Right lobe of liver (tissue), 4 donors: Measurements from ENCODE around the gene COMMD4.

Experiments
- POLR2A ChIP-seq: fragments of 450-650 bp; IDR thresholded peaks from one replicate; pipeline ENCODE4 v1.6.1; 2017; ENCODE audit warnings: antibody characterized with exemption, mild to moderate bottlenecking
- TF ChIP-seq, protein P1 (sequence below), 4 donors: fragments of 200-600 bp in 3 of 4; fragments of 450-650 bp in 1 of 4; IDR thresholded peaks; one replicate each; pipeline versions ENCODE4 v1.5.1 to v1.8.0; 2016 to 2022; ENCODE audit warnings: antibody characterized with exemption in 4 of 4, mild to moderate bottlenecking in 2 of 4
- donor health status: DM: no; HTN: no; CAD: no.
- donor health status: DM: no; HTN: no; CAD: no.
- donor health status: DM: no; HTN: yes; CAD: no.

DNA sequence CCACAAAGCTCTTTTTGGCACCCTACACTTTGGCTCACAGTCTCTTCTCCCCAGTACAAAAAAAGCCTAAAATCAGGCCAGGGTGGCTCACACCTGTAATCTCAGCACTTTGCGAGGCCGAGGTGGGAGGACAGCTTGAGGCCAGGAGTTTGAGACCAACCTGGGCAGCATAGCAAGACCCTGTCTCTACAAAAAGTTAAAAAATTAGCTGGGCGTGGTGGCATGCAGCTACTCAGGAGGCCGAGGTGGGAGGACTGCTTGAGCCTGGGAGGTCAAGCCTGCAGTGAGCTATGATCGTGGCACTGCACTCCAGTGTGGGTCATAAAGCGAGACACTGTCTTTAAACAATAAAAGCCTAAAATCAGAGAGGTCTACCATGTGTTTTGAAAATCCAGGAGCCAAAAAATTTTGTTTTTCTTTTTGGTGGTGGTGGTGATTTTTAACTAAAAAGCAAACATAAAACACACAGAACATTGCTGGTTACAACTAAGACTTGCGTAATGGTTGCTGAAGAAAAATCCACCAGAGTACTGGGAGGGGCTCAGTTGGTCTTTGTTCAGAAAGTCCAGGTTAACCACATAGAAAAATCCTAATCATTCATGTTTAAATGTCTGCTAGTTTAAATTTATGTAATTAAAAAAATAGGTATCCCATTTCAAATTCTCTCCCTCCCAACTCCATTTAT is 34.2 kb downstream of the COMMD4 start:
- TF ChIP-seq, protein P1, sequence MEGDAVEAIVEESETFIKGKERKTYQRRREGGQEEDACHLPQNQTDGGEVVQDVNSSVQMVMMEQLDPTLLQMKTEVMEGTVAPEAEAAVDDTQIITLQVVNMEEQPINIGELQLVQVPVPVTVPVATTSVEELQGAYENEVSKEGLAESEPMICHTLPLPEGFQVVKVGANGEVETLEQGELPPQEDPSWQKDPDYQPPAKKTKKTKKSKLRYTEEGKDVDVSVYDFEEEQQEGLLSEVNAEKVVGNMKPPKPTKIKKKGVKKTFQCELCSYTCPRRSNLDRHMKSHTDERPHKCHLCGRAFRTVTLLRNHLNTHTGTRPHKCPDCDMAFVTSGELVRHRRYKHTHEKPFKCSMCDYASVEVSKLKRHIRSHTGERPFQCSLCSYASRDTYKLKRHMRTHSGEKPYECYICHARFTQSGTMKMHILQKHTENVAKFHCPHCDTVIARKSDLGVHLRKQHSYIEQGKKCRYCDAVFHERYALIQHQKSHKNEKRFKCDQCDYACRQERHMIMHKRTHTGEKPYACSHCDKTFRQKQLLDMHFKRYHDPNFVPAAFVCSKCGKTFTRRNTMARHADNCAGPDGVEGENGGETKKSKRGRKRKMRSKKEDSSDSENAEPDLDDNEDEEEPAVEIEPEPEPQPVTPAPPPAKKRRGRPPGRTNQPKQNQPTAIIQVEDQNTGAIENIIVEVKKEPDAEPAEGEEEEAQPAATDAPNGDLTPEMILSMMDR (IDR thresholded peaks at IDR 0.05) = no peak
- TF ChIP-seq POLR2A = no peak
